ENCODE data around the gene DVL3.

Gene DVL3

DNA sequence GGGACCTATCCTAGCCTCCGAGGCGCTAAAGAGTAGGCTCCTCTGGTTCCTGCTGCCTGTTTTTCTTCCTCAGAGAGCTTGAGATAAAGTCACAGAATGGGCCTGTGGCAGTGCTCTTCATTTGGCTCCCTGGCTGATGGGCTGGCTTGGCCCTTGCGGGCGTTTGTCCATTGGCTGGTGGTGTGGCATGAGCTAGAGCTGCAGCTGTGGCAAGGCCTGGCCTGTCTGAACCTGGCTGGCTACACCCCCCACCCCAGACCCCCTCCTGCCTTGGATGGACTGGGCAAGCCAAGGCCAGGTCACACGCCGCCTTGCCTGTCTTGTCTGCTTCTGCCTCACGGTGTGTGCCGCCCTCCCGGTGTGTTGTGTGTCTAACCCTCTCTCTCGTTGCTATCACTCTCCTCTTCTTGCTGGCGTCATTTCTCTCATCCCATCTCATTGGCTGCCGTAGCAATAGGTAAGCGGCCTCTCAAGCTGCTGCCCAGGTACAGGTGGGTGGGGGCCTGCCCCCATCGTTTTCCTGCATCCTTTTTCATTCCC is 22.7 kb downstream of the DVL3 start:
- no peak for DNase-seq

DNA sequence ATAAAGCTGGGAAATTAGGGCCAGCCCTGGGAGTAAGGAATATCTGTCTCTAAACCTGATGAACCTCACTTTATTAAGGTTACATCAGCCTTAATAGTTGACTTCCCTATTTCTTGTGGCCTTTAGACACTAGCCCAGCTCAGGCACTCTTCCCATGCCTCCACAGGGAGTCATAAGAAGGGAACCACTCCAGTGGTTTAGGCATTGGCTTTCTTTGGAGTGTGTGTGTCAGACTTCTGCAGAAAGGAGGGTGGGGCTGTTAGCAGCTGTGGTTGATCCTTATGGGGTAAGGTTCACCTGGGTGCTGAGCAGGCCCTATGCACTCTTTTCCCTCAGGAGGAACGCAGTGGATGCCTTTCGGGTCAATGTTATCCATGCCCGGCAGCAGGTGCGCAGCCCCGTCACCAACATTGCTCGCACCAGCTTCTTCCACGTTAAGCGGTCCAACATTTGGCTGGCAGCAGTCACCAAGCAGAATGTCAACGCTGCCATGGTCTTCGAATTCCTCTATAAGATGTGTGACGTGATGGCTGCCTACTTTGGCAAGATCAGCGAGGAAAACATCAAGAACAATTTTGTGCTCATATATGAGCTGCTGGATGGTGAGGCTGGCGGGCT is 23.5 kb downstream of the DVL3 start:
- no peak for DNase-seq

DNA sequence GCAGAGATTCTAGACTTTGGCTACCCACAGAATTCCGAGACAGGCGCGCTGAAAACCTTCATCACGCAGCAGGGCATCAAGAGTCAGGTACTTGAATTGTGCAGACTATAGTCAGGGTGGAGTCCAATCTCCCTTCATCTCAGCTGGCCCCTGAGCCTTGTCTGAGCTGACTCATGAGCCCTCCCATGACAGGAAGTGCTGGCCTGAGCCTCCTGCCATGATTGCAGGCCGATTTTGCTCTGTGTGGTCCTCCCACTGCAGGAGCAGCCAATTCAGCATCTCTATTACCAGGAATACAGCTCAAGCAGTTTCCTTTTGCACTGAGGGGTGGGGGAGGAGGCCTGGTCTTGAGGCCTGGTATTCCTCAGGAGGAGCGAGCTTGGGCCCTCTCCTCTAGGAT is 25.0 kb downstream of the DVL3 start:
- DNase-seq, result no peak

DNA sequence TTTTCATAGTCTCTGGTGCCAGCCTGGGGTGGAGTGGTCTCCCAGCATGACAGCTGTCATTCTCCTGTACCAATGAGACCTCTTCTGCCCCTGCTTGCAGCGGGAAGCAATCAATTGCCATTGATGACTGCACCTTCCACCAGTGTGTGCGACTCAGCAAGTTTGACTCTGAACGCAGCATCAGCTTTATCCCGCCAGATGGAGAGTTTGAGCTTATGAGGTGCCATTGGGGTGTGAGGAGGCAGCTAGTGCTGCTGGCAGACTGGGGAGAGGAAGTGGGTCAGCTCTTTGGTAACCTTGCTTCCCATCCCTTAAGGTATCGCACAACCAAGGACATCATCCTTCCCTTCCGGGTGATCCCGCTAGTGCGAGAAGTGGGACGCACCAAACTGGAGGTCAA is 26.4 kb downstream of the DVL3 start:
- DNase-seq, result no peak

DNA sequence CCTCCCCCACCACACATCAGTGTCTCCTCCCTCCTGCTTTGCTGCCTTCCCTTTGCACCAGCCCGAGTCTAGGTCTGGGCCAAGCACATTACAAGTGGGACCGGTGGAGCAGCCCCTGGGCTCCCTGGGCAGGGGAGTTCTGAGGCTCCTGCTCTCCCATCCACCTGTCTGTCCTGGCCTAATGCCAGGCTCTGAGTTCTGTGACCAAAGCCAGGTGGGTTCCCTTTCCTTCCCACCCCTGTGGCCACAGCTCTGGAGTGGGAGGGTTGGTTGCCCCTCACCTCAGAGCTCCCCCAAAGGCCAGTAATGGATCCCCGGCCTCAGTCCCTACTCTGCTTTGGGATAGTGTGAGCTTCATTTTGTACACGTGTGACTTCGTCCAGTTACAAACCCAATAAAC is 28.5 kb downstream of the DVL3 start:
- no peak for DNase-seq

DNA sequence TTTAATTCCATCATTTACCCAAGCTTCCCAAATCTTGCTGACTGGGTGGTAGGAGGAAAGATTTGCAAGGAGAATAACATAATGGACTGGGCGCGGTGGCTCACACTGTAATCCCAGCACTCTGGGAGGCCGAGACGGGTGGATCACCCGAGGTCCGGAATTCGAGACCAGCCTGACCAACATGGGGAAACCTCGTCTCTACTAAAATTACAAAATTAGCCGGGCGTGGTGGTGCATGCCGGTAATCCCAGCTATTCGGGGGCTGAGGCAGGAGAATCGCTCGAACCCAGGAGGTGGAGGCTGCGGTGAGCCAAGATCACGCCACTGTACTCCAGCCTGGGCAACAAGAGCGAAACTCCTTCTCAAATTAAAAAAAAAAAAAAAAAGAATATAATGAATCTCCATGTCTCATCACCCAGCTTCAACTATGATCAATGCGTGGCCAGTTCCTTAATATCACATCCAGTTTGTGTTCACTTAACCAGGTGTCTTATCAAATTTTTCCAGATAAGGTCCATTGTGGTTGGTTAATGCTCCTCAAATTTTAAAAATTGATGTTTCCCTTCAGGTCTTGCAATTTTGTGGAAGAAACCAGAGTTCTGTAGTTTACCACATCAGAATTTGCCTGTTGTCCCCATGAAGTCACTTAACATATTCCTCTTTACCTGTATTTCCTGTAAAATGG is 29.5 kb downstream of the DVL3 start:
- no peak for DNase-seq

DNA sequence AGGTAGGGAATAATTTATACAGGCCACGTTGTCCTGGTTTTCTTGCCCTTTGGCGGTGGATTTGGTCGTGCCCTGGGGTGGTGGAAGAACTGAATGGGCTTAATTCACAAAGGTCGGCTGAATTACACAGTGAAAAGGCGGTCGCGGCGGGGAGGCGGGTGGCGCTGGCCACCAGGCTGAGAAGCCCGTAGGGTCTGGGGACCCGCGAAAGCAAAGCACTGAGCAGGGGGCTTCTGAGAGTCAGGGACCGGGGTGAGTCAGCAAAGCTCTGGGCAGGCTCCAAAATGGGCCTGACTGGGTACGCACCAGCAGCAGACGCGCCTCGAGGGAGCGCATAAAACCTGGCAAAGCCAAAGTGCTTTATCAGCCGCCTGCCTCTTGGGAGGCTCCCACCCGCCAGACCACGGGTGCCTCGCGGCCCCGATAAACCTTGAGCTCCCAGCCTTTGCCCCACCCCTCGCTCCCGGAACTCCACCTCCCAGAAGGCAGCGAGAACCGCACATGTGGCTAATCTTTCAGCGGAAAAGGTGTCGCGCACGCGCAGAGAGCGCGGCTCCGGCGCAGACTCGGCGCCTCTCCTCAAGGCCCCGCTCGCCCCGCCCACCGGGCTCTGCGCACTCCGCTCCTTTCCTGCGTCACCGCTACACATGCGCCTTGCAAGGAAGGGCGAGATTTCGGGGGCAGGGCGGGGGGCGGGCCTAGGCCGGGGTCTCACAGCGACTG is 30.4 kb downstream of the DVL3 start:
- peak; percentile 98 for DNase-seq

DNA sequence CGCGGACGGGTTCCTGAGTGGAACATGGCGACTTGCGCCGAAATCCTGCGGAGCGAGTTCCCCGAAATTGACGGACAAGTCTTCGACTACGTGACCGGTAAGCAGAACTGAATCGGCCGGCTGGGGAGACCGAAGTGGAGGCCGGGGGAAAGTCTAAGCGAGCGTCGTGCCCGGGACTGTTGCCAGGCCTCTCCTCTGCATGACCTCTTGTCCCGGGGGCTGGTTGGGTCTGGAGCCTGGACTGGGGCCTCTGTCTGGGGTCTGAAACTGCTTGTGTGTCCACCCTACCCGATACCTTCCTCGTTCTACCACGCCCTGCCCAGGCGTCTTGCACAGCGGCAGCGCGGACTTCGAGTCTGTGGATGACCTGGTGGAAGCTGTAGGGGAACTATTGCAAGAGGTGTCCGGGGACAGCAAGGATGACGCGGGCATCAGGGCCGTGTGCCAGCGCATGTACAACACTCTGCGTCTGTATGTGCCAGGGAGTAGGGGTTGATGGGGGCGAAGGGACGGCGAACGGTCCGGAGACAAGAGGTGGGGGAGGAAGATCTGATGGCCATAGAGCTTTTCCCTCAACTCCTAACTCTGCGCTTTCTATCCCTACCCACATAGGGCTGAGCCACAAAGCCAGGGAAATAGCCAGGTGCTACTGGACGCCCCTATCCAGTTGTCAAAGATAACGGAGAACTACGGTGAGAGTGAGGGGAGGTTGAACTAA is 31.2 kb downstream of the DVL3 start, which contains the start of gene ABCF3:
Gene ABCF3, plus strand, starts transcription at position 16 of the 718 bp plus-strand sequence. Its CDS starts 9 bp downstream, at position 25.
- peak; percentile 64 for DNase-seq

DNA sequence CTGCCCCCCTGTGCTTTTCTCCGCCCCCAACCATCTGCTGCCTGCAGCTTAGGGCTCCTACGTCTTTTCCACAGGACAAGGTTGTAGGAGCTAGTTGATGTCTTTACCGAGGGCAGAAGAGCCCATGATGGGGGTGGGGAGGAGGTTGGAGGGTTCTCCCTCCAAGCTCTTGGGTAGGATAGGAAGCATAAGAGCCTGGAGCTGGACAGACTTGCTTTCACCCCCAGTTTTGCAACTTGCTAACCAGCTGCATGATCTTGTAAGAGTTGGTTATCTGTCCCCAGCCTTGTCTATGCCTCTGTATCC is 31.7 kb downstream of the DVL3 start:
- peak; percentile 23 for DNase-seq

DNA sequence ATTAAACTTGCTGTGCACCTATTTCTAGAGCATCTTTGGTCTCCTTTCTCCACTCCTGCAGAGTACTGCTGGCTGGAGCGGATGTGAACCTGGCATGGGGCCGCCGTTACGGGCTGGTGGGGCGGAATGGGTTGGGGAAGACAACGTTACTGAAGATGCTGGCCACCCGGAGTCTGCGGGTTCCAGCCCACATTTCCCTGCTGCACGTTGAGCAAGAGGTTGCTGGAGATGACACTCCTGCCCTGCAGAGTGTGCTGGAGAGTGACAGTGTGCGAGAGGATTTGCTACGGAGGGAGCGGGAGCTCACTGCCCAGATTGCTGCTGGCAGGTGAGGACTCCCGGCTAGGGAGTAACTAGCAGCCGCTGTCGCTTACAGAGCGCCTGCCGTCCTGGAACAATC is 32.9 kb downstream of the DVL3 start:
- no peak for DNase-seq

DNA sequence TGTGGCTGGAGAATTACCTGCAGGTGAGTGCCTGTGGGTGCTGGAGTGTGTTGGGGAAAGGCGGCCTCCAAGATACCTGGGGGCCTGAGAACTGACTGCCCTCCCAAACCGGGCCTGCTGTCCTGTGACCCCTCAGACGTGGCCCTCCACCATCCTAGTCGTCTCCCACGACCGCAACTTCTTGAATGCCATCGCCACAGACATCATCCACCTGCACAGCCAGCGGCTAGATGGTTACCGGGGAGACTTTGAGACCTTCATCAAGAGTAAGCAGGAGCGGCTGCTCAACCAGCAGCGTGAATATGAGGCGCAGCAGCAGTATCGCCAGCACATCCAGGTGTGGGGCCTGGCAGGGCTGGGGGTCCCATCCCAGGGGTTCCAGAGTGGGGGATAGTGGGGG is 34.2 kb downstream of the DVL3 start:
- DNase-seq, result no peak

DNA sequence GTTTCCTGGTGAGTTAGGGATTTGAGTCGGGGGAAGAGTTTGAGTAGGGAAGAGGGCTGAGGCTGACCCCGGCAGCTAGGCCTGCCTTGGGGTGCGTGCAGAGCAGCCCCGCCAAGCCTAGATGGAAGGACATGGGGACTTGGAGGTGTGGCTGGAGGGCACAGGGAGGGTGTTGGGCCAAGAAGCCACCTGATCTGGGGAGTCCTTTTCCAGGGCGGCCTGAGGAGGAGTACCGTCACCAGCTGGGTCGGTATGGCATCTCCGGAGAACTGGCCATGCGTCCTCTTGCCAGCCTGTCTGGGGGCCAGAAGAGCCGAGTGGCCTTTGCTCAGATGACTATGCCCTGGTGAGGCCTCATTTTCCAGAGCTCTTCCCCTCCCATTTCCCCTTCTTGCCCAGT is 37.7 kb downstream of the DVL3 start:
- no peak for DNase-seq

DNA sequence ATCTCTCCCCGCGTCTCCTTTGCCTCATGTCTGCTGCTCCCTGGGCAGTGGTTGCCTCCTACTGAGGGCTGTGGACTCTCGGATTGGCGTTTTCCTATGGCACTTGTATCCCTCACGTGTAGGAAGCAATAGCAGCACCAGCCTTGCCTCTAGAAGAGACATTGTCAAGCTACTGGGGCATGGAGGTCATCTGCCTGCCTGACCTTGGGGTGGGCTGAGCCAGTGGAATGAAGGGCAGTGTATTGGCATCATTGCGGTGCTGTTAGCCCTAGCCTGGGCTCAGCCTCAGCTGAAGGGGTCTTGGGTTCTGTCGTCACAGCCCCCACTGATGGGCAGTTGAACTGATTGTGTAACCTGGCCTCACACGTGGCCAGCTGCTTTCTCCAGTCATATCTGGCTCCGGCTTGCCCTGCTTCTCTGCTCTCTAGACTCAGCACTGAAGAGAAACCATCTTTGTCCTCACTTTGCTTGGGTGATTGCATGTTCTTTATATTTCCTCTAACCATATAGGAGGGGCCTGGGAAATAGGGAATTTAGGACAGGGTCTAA is 38.9 kb downstream of the DVL3 start:
- no peak for DNase-seq

DNA sequence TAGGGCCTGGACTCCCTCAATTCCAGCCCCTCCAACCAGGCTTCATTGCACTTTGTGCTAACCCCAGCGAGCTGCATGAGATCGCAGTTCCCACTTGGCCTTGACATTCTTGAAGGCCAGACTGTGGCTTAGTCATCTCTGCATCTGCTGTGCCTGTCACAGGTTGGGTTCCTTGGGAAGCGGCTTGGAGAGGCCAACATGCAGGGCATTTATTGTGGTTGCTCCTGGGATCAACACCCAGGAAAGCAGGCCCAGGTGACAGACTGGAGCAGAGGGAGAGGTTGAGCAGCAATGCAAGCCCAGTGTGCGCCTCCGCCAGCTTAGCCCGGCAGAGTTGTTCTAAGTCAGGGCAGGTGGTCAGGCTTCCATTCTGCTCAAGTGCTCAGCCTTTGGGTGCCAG is 41.4 kb downstream of the DVL3 start:
- peak; percentile 57 for DNase-seq

DNA sequence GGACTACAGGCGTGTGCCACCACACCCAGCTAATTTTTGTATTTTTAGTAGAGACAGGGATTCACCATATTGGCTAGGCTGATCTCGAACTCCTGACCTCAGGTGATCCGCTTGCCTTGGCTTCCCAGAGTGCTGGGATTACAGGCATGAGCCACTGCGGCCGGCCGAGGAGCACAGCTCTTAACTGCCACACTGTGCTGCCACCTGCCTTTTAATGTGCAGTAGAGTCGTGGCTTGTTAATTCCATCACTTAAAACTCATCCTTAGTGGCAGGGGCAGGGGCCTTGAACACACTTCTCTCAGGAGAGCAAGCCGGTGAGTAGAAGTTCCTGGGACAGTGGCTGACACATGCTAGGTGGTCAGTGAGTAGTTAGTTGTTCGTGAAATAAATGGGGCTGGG is 43.3 kb downstream of the DVL3 start:
- DNase-seq, result no peak

DNA sequence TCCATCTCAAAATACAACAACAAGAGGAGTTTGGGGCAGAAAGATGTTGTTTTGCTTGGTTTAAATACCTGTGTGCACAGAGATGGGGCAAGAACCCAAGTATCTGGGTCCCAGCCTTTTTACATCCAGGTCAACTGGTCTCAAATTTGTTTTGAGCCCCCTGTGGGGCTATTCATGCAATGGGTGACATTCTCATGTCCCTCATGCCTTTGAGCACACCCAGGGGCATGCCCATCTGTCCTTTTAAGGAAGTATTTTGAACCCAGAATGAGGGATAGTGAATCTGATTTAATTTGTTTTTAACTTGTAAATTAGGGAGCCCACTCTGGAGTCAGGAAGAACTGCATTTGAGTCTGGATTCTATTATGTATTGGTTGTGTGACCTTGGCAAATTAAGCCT is 45.6 kb downstream of the DVL3 start:
- no peak for DNase-seq

DNA sequence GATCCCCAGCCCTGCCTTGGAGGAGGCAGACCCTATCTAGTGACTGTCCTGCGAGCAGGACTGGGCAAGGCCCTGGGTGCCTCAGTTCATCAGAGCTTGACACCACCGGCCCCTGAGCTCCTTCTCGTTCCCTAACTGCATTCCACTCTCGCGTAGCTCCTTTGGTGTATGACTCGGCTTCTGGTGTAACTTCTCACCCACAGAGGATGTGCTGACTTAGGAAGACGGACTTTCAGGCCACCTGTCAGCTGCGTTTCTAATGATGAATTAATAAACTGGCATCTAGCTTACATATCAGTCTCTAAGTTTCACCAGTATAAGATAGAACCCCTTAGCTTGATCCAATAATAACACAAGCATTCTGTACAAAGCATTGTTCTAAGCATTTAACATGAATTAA is 48.3 kb downstream of the DVL3 start:
- no peak for DNase-seq

DNA sequence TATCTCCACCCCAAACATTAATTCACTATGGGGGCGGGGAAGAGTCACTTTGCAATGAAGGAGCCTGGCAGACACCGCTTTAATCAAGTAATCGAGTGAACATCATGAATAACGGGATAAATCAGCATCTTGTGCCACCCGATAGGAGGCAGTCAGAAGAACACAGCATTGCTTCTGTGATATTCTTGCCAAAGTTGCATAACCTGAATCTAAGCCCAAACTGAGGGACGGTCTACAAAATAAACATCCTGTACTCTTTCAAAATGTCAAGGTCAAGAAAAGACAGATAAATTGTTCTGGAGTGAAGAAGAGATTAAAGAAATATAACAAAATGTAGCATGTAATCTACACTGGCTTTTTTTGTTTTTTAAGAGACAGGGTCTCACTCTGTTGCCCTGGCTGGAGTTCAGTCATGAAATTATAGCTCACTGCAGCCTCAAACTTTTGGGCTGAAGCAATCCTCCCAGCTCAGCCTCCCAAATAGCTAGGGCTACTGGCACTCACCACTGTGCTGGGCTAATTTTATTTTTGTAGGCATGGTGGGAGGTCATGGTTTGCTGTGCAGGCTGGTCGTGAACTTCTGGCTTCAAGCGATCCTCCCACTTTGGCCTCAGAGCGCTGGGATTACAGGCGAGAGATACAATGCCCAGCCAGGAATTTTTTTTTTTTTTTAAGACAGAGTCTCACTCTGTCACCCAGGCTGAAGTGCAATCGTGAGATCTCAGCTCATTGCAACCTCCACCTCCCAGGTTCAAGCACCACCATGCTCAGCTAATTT is 54.2 kb downstream of the DVL3 start:
- DNase-seq, result no peak

DNA sequence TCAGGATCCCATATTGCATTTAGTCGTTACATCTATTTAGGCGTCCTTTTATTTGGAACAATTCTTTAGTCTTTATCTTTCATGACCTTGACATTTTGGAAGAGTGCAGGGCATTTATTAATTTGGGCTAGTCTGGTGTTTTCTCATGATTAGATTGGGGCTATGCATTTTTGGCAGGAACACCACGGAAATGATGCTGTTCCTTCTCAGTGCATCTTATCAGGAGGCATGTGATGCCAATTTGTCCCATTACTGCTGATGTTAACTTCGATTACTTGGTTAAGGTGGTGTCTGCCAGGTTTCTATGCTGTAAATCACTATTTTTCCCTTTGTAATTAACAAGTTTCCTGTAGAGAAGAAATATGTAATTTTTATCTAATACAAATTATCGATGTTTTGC is 56.1 kb downstream of the DVL3 start:
- DNase-seq, result no peak

DNA sequence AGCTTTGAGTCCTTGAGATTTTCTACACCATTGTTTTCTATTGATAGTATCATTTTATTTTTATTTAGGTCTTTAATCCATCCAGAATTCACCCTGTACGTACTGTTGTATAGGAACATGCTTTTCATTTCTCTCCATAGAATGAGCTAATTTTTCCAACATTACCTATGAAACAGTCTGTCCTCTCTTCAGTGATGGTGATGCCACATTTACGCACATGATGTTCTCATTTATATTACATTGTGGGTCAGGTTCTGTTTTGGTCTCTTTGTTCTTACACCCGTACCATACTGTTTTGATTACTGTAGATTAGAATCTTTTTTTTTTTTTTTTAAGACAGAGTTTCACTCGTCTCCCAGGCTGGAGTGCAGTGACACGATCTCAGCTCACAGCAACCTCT is 56.5 kb downstream of the DVL3 start:
- no peak for DNase-seq

DNA sequence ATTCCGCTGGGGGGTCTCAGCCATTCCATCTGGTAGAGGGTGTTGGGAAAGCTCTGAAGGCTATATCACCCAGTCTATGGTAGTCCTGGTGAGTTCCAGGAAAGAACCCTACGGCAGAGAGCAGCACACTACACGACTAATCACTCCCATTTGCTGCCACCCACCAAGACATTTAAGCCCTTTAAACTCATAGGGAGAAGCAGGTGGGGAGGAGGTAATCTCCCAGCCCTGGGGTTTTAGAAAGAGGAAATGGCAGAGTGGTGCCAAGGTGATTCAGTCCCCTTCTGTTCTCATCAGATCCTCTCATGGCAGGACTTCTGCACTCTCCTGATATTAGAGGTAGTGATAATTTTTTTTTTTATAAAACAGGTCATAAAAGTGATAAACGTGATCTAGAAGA is 63.6 kb downstream of the DVL3 start:
- no peak for DNase-seq

DNA sequence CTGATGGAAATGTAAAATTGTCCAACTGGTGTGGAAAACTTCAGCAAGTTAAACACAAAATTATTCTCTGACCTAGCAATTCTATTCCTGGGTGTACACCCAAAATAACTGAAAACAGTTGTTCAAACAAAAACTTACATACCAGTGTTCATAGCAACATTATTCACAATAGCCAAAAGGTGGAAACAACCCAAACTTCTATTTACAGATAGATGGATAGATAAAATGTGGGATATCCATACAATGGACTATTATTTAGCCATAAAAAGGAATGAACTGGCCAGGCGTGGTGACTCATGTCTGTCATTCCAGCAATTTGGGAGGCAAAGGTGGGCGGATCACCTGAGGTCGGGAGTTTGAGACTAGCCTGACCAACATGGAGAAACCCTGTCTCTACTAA is 67.3 kb downstream of the DVL3 start:
- DNase-seq, result no peak
